ENCODE measurements around the gene ITIH3. TPM values are rescaled to one million over a fixed set of nuclear protein-coding genes. Genes with fewer than 3 reads are reported as not detected.

The ITIH3 gene
- total RNA-seq, 1 experiment from 2014 or later = not detected

DNA sequence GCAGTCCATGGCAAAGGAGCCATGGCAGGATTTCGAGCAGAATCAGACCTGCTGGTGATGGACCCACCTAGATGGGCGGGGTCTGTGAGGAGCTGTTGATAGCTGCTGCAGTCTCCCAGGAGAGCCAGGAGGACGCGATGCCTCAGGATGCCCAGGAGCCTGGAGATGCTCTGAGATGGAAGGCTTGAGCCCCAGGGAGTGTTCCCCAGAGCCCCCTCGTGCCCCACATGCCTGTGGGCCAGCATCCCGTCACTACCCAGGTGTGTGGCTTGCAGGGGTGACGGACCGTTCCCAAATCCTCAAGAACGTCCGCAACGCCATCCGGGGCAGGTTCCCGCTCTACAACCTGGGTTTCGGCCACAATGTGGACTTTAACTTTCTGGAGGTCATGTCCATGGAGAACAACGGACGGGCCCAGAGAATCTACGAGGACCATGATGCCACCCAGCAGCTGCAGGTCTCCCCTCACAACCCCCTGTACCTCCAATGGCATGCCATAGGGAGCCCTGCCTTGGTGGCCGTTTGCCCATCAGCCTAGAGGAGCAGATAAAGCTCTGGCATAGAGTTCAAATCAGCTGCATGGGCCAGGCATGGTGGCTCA is 10.5 kb upstream of the ITIH3 start:
- Histone ChIP-seq H2BK120ac (ENCODE audit: low read depth, low read length, poor library complexity, severe bottlenecking) (no peak overlapping the region), H4K5ac (ENCODE audit: insufficient read length, low read depth, low read length) (no peak overlapping the region), H3K18ac (ENCODE audit: insufficient read length, low read depth, low read length) (no peak overlapping the region), H3K4me2 (ENCODE audit: insufficient read depth, insufficient read length, low read length) (no peak overlapping the region), H3K79me1 (ENCODE audit: insufficient read depth, low read depth, low read length, poor library complexity, severe bottlenecking) (no peaks in the 10 kb centered on the region), H3K4me1 (ENCODE audit: insufficient read depth, low read length) (peaks cover 3% of the 10 kb centered on the region), H4K20me1 (ENCODE audit: control insufficient read depth, insufficient read depth, insufficient read length) (no peaks in the 10 kb centered on the region), H3K27me3 (ENCODE audit: insufficient read depth, low read length) (no peaks in the 10 kb centered on the region), H3K56ac (ENCODE audit: insufficient read length, low read depth, low read length) (no peak overlapping the region), H4K8ac (replicated peaks; ENCODE audit: insufficient read length, low read depth, low read length) (no peak overlapping the region), H3K23me2 (ENCODE audit: insufficient read length, low read depth, low read length, poor library complexity, severe bottlenecking) (no peaks in the 10 kb centered on the region), H3K9ac (ENCODE audit: extremely low read depth, insufficient read length, low read length) (no peak overlapping the region), H2BK12ac (ENCODE audit: insufficient read length, low read depth, low read length) (no peak overlapping the region), H3K14ac (ENCODE audit: insufficient read depth, low read length) (no peak overlapping the region; the same call in 1 of the 2 replicates), H2BK15ac (ENCODE audit: low read depth, low read length) (no peak overlapping the region), H2AK5ac (ENCODE audit: insufficient read length, low read length) (no peak overlapping the region), H3T11ph (ENCODE audit: low read length) (no peak overlapping the region), H3K4ac (ENCODE audit: low read depth, low read length) (no peak overlapping the region), H3K23ac (ENCODE audit: insufficient read length, low read depth, low read length) (no peak overlapping the region), H3K79me2 (ENCODE audit: insufficient read depth, low read length) (no peaks in the 10 kb centered on the region), H3K27ac (ENCODE audit: insufficient read length, low read depth, low read length) (no peak overlapping the region), H2BK5ac (ENCODE audit: insufficient read length, low read length) (no peak overlapping the region), H3K9me3 (ENCODE audit: control insufficient read depth, low read depth, low read length) (no peaks in the 10 kb centered on the region), H4K91ac (ENCODE audit: insufficient read length, low read depth, low read length) (no peak overlapping the region), H2BK20ac (ENCODE audit: low read depth, low read length, poor library complexity, severe bottlenecking) (no peak overlapping the region), H2AFZ (ENCODE audit: low read length) (no peak overlapping the region)
- peaks cover 4% of the 10 kb centered on the region for H3K27me3 Mint-ChIP-seq (ENCODE audit: low read depth)
- no peak overlapping the region for H3K27ac Mint-ChIP-seq
- H3K9me3 Mint-ChIP-seq = no peaks in the 10 kb centered on the region
- WGBS (ENCODE audit: extremely low coverage, insufficient read length, low lambda C conversion rate) = no CpG with 5 or more reads among the region's 18 CpGs
- TF ChIP-seq, protein P1, sequence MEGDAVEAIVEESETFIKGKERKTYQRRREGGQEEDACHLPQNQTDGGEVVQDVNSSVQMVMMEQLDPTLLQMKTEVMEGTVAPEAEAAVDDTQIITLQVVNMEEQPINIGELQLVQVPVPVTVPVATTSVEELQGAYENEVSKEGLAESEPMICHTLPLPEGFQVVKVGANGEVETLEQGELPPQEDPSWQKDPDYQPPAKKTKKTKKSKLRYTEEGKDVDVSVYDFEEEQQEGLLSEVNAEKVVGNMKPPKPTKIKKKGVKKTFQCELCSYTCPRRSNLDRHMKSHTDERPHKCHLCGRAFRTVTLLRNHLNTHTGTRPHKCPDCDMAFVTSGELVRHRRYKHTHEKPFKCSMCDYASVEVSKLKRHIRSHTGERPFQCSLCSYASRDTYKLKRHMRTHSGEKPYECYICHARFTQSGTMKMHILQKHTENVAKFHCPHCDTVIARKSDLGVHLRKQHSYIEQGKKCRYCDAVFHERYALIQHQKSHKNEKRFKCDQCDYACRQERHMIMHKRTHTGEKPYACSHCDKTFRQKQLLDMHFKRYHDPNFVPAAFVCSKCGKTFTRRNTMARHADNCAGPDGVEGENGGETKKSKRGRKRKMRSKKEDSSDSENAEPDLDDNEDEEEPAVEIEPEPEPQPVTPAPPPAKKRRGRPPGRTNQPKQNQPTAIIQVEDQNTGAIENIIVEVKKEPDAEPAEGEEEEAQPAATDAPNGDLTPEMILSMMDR (conservative IDR thresholded peaks at IDR 0.05) = no peak
- peaks cover 12 to 13% of the 10 kb centered on the region in 2 experiments for H3K4me1 Mint-ChIP-seq
- no peak for DNase-seq
- H3K36me3 Mint-ChIP-seq (ENCODE audit: insufficient read depth in 1 of 3, low read depth in 3 of 3) = no peaks in the 10 kb centered on the region; a peak in 1 of 7 replicates
- H3K4me3 Mint-ChIP-seq = no peak overlapping the region

Data from H9 (cell line).